CD4-positive, alpha-beta T cell (primary cell): Measurements from ENCODE around the gene IGDCC3. TPM values are rescaled to one million over a fixed set of nuclear protein-coding genes. Genes with fewer than 3 reads are reported as not detected.
A peak's percentile ranks its signal among the peaks of the same experiment; 100 is the strongest.

ENCODE experiments used
- ATAC-seq: fragments of 200-7000 bp; cut with Tn5 transposase; one replicate; pipeline ENCODE4 v1.10.0; 2022; ENCODE audit warnings: mild to moderate bottlenecking; ENCODE audit not compliant: poor library complexity
- CTCF ChIA-PET: fragments of 350-600 bp; sonication (Branson Sonifier 250); formaldehyde crosslinking; loops from one replicate; lab custom pipeline; 2021; ENCODE audit warnings: antibody characterized with exemption, inconsistent platforms; lab: Charles Lee
- POLR2A ChIA-PET: fragments of 350-600 bp; sonication (Branson Sonifier 250); formaldehyde crosslinking; loops from one replicate; lab custom pipeline; 2021; ENCODE audit warnings: antibody characterized with exemption, inconsistent platforms; lab: Charles Lee
- DNase-seq, 14 experiments: peaks; one replicate each; pipeline ENCODE4 v3.0.0-alpha.2; 2013 to 2020; ENCODE audit warnings: mixed read lengths in 2 of 14
- H3K27ac ChIP-seq, 2 donors: one replicate each; pipeline versions ENCODE4 v1.5.1 to v1.7.0; 2013; ENCODE audit warnings: low read length in 2 of 2, low read depth in 1 of 2, mild to moderate bottlenecking in 1 of 2
- H3K27me3 ChIP-seq, 2 experiments: 1 replicate in 1 of 2; 2 replicates in 1 of 2; pipeline versions ENCODE4 v1.6.1 to v1.7.0; 2013; ENCODE audit warnings: low read length in 2 of 2, control low read depth in 1 of 2, mild to moderate bottlenecking in 1 of 2, moderate library complexity in 1 of 2; ENCODE audit not compliant: insufficient read depth in 2 of 2, control insufficient read depth in 1 of 2
- H3K36me3 ChIP-seq: one replicate; pipeline ENCODE4 v1.6.1; 2013; ENCODE audit warnings: low read length, control low read depth; ENCODE audit not compliant: insufficient read depth
- H3K4me1 ChIP-seq: one replicate; pipeline ENCODE4 v1.6.1; 2013; ENCODE audit warnings: low read length, control low read depth; ENCODE audit not compliant: insufficient read depth
- H3K4me3 ChIP-seq: one replicate; pipeline ENCODE4 v1.5.1; 2013; ENCODE audit warnings: mild to moderate bottlenecking, low read length, moderate library complexity
- H3K9me3 ChIP-seq, 2 experiments: 1 replicate in 1 of 2; 2 replicates in 1 of 2; pipeline versions ENCODE4 v1.6.1 to v1.7.0; 2013; ENCODE audit warnings: low read length in 2 of 2, mild to moderate bottlenecking in 2 of 2, control low read depth in 1 of 2, moderate library complexity in 1 of 2; ENCODE audit not compliant: control insufficient read depth in 1 of 2, insufficient read depth in 1 of 2
- H3K27ac Mint-ChIP-seq: one replicate; pipeline ENCODE4 v1.8.0; 2020; ENCODE audit warnings: mixed read lengths
- H3K27me3 Mint-ChIP-seq: one replicate; pipeline ENCODE4 v1.8.0; 2021; ENCODE audit warnings: mixed read lengths
- H3K36me3 Mint-ChIP-seq: one replicate; pipeline ENCODE4 v1.8.0; 2021; ENCODE audit warnings: low read depth, mixed read lengths
- H3K4me1 Mint-ChIP-seq: one replicate; pipeline ENCODE4 v1.8.0; 2021; ENCODE audit warnings: low read depth, mixed read lengths
- H3K4me3 Mint-ChIP-seq: one replicate; pipeline ENCODE4 v1.8.0; 2020; ENCODE audit warnings: mild to moderate bottlenecking, mixed read lengths
- H3K9me3 Mint-ChIP-seq: one replicate; pipeline ENCODE4 v1.8.0; 2020; ENCODE audit warnings: mixed read lengths
- intact Hi-C, 2 experiments: fragments of 100-400 bp; cut with DNase I in 1 of 2; cut with micrococcal nuclease in 1 of 2; formaldehyde crosslinking; loops; one replicate each; pipeline versions ENCODE4 v1.15.1 to v1.9.0; 2023 to 2025; cut with DNase I, micrococcal nuclease
- total RNA-seq, 174 experiments: library from RNA in 2 of 174; stranded (reverse) in 2 of 174; gene quantifications; one replicate each; pipeline ENCODE4 v1.2.3 and lab custom pipeline; 2021 to 2026
- TF ChIP-seq, protein P1 (sequence below): fragments of 200-600 bp; IDR thresholded peaks from one replicate; pipeline ENCODE4 v1.8.0; 2022; ENCODE audit warnings: antibody characterized with exemption, mild to moderate bottlenecking

The IGDCC3 gene
- total RNA-seq, 2 experiments from 2014 or later, result not detected

DNA sequence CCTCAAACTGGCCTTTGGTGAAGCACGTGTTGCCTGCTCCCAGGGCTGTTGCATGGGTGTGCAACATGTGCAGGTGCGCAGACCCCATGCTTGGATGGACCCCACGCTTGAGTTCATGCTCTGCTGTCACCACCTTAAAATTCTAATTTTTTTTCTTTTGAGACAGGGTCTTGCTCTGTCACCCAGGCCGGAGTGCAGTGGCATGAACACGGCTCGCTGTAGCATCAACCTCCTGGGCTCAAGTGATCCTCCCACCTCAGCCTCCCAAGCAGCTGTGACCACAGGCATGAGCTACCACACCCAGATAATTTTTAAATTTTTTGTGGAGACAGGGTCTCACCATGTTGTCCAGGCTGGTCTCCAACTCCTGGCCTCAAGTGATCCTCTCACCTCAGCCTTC lies 9.1 kb upstream of the IGDCC3 start:
- Histone ChIP-seq H3K27ac (no peak overlapping the region), H3K9me3 (no peaks in the 10 kb centered on the region), H3K36me3 (no peaks in the 10 kb centered on the region), H3K27me3 (peaks cover 4 to 5% of the 10 kb centered on the region in 2 experiments), H3K4me1 (peaks cover 17% of the 10 kb centered on the region), H3K4me3 (no peak overlapping the region)
- intact Hi-C loops, result loop anchor here in 1 of 2 experiments (5.0 kb wide), 3 partner anchors 200 to 655 kb away; partner anchors contain the start of gene CLPX
- Mint-ChIP-seq H3K9me3 (no peaks in the 10 kb centered on the region), H3K4me1 (peaks cover 4% of the 10 kb centered on the region), H3K4me3 (no peak overlapping the region), H3K27ac (no peak overlapping the region), H3K27me3 (peaks cover 32% of the 10 kb centered on the region), H3K36me3 (no peaks in the 10 kb centered on the region)
- CTCF ChIA-PET, result no interaction called here
- TF ChIP-seq, protein P1, sequence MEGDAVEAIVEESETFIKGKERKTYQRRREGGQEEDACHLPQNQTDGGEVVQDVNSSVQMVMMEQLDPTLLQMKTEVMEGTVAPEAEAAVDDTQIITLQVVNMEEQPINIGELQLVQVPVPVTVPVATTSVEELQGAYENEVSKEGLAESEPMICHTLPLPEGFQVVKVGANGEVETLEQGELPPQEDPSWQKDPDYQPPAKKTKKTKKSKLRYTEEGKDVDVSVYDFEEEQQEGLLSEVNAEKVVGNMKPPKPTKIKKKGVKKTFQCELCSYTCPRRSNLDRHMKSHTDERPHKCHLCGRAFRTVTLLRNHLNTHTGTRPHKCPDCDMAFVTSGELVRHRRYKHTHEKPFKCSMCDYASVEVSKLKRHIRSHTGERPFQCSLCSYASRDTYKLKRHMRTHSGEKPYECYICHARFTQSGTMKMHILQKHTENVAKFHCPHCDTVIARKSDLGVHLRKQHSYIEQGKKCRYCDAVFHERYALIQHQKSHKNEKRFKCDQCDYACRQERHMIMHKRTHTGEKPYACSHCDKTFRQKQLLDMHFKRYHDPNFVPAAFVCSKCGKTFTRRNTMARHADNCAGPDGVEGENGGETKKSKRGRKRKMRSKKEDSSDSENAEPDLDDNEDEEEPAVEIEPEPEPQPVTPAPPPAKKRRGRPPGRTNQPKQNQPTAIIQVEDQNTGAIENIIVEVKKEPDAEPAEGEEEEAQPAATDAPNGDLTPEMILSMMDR, result no peak
- POLR2A ChIA-PET, result interaction anchor here (1.0 kb wide), 1 partner anchor 82 kb away, joined by 4 read pairs; the partner anchor contains the start of gene RNU5B-1
- ATAC-seq (no peak), DNase-seq (no peak)

DNA sequence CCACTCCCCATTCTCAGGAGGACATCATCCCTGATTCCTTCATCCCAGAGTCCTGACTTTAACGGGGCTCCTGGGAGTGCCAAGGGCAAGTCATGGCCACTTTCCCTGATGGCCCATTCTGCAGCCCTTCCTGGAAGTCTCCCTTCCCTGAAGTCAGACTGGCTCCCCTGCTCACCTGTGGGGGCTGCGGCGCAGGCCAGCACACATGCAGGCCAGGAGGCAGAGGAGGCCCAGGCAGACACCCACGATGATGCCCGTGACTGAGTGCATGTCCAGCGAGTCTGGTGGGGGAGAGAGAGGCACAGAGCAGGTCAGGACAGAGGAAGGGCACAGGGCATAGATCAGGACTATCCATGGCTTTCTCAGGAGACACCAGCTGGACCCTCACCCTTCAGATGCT lies 8.6 kb upstream of the IGDCC3 start:
- Histone ChIP-seq H3K4me1 (peaks cover 17% of the 10 kb centered on the region), H3K36me3 (no peaks in the 10 kb centered on the region), H3K9me3 (no peaks in the 10 kb centered on the region), H3K27ac (no peak overlapping the region), H3K4me3 (no peak overlapping the region), H3K27me3 (peaks cover 4 to 5% of the 10 kb centered on the region in 2 experiments)
- peaks cover 29% of the 10 kb centered on the region for H3K27me3 Mint-ChIP-seq
- H3K36me3 Mint-ChIP-seq, result no peaks in the 10 kb centered on the region
- intact Hi-C loops, result loop anchor here in 1 of 2 experiments (5.0 kb wide), 3 partner anchors 199 to 654 kb away; partner anchors contain the start of gene CLPX
- H3K4me3 Mint-ChIP-seq, result no peak overlapping the region
- CTCF ChIA-PET, result interaction anchor here (1.4 to 1.5 kb wide), 2 partner anchors 19 to 66 kb away, joined by 3 to 7 read pairs; no protein-coding TSS in a partner anchor
- POLR2A ChIA-PET, result interaction anchor here (1.6 kb wide), 1 partner anchor 68 kb away, joined by 5 read pairs; no protein-coding TSS in a partner anchor
- TF ChIP-seq, protein P1, result no peak
- DNase-seq (no peak), ATAC-seq (no peak)
- H3K4me1 Mint-ChIP-seq, result peaks cover 4% of the 10 kb centered on the region
- no peaks in the 10 kb centered on the region for H3K9me3 Mint-ChIP-seq
- H3K27ac Mint-ChIP-seq, result no peak overlapping the region

DNA sequence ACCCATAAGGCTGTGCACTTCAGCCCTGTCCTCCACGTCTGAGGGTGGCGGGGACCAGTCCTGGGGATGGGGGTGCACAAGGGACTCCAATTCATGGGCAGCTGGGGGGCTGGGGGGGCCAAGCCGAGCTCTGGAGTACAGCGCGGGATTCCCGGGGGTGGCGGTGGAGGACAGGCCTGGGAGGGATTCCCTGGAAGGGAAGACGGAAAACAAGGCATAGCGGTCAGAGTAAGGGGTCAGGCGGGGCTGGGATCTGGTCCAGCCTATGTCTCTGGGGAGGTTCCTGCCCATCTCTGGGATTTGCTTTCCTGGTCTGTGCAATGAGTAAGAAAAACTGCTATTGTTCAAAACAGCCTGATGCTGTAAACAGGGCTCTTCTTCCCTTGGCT lies 8.1 kb upstream of the IGDCC3 start:
- ChIA-PET POLR2A (interaction anchor here (1.6 to 1.9 kb wide), 2 partner anchors 65 to 67 kb away, joined by 5 read pairs; no protein-coding TSS in a partner anchor), CTCF (interaction anchor here (0.7 to 1.8 kb wide), 8 partner anchors 9 to 252 kb away, joined by 3 to 21 read pairs (median 4); partner anchors contain the start of gene PDCD7)
- ATAC-seq (no peak), DNase-seq (no peak)
- Histone ChIP-seq H3K9me3 (no peaks in the 10 kb centered on the region), H3K27ac (no peak overlapping the region), H3K27me3 (peaks cover 4 to 5% of the 10 kb centered on the region in 2 experiments), H3K36me3 (no peaks in the 10 kb centered on the region), H3K4me3 (no peak overlapping the region), H3K4me1 (peaks cover 17% of the 10 kb centered on the region)
- intact Hi-C loops, result loop anchor here (1.0 to 5.0 kb wide), 7 partner anchors 67 to 654 kb away; partner anchors contain the start of gene CLPX (in 1 of the 2)
- TF ChIP-seq, protein P1, result peak; percentile 25
- no peak overlapping the region for H3K4me3 Mint-ChIP-seq
- no peak overlapping the region for H3K27ac Mint-ChIP-seq
- H3K4me1 Mint-ChIP-seq, result peaks cover 4% of the 10 kb centered on the region
- H3K9me3 Mint-ChIP-seq, result no peaks in the 10 kb centered on the region
- H3K27me3 Mint-ChIP-seq, result peaks cover 27% of the 10 kb centered on the region
- H3K36me3 Mint-ChIP-seq, result no peaks in the 10 kb centered on the region
